ENCODE measurements around the gene KATNAL1.

The KATNAL1 gene

DNA sequence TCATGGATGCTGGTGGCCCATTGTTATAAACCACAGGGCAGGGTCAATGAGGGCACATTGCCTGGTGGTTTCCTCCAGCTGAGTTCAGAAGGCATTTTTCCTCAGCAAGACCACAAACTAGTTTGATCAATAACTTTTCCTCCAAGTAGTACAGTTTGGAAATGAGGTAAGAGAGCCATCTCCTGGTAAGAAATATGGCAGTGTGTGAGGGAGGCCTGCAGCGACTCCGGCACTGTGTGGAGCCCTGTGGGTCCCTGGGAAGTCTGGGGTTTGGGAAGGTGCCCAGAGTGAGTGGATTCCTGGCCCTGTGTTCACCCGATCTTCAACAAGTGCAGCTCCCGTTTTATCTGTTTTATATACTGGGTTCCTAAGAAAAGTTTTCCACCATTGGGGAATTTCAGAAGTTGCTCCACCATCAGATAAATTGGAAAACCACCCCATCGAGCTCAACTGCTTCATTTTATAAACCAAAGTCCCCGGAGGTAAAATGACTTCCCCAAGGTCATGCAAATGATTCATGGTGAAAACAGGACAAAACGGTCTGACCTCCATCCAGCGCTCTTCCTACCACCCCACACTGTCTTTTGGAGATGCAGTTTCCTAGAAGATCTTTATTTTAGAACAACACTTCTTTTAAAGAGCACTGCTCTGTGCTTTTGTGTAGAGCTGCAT lies 148.4 kb downstream of the KATNAL1 start:
- peak in 1 of 2 donors; percentile 68 for DNase-seq

DNA sequence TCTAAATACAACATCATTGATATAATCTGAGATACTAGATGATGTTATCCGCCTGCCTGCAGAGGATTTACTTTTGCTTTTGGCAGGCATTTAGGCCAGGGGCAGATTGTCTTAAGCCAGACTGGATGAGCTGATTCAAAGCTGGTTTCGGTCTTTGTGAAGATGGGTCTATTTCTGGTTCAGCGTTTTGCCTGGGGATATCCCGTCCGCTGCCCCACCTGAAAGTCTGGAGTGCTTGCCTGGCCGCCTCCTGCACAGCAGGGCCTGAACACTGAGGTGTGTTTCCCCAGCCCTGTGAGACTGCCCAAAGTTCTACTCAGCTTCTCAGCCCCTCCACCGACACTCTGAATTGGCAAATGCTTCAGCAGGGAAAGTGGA lies 149.7 kb downstream of the KATNAL1 start:
- DNase-seq = no peak

DNA sequence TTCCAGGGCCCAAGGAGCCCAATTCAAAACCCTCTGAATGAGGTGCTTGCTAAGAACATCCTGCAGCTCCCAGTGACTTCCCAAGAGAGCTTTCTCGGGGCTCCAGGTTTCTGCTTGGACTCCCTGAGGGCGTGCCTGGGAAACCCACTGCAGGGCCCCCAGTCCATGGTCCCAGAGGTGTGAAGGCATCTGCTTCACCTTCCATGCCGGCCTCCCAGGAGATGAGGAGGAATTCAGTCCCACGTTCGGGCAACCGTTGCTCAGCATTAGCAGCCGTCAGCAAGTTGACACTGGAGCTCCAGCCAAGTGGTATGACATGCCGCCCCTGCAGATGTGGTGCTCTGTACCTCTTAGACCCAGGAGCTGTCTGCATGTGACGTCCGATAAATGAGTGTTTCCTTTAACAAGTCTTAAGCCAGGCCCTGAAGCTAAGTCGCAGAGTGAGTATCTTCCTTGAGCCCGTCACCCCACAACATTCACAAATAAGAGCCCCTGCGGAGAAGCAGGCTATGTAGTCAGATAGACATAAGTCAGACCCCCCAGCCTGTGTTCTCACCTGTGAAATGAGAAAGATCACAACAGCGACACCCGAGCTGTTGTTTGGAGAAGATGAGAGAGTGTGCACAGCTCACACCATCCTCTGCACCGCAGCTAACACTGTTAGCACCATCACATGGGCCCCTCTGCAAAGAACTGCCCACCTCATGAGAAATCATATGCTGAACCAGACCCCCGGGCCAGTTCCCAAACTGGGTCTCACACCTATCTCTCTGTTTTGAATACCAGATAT lies 150.3 kb downstream of the KATNAL1 start:
- DNase-seq = no peak

DNA sequence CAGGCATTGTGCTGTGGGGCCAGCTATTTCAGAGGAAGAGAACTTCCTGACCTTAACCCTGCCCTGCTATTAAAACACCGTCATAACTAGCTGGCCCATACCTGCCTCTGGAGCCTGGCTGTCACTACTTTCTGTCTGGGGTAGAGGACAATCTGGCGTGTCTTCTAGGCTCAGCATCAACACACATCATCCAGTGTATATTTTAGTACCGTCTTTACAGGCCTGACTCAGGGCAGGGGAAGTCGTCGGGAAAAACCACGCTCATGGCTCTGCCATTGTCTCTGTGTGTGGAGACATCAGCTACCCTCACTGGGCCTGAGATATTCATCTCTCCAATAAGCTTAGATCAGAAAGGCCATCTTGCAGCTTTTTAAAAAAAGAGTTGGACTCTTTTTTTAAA lies 151.1 kb downstream of the KATNAL1 start:
- no peak for DNase-seq

DNA sequence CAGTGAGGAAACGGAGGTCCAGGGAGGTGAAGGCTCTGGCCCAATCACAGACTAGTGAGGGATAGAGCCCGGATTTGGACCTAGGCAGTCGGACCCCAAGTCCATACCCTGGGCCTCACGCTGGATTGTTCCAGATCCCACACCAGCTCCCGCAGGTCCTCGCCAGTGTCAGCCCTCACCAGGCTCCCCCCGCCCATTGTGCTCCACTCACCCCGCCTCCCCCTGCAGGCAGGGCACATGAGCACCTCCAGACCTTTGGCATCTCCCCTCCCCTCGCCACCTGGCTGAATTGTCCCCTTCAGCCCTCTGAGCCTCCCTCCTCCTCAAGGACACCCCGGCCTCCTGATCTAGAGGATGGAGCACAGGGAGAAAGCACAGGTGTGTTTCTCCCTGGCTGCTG lies 152.4 kb downstream of the KATNAL1 start:
- DNase-seq = no peak

DNA sequence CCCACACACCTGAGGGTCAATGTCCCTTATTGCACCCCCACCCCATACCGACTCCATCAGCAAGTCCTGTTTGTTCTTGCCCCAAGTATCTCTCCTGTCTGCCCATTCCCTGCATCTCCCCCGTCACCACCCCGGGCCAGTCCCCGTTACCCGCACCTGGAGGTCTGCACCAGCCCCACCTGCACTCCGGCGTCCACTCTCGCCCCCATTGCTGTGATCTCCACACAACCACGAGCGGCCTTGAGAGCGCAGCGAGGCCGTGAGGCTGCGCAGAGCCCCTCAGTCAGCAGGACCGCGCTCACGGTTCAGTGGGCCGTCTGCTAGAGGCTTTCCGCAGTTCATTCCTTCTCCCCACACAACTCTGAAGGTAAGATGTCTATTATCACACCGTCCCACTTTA lies 152.8 kb downstream of the KATNAL1 start:
- DNase-seq = no peak

DNA sequence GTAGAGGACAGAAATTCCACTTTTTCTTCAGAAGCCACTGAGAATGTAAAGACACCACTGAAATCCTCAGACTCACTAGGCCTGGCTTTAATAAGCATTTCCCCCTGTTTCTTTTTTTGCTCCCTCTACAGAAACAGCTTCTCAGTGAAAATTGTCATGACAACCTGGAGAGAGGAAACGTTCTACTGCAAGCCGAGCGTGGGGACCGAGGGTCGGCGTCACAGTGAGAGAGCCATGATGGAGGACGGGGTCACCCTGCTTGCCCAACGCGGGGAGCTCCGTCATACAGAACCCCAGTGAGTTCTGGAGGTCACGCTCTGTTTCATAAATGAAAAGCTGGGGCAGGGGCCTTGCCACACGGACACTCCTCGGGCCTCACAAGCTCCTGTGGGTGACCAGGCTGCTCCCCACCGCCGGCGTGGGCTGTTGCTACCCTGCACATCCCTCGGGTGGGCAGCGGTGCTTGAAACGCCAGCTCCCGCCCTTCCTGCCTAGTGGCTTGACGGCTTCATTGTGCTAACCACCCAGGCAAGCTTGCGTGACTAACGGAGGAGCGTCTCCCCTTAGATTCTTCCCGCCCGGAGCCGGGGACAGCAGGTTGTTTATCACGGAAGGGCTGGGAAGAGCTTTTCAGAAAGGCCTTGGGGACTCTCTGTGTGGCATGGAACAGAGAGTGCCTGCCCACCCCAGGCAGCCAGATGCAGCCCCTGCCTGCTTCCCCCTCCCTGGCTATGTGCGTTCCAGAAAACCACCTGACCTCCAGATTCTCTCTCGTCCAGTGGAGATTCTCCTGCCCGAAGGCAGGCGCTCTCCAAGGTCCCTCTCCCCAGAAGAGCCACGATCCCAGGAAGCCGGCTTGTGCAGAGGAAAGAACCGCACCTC lies 153.6 kb downstream of the KATNAL1 start:
- DNase-seq = no peak

Data from CD4-positive, alpha-beta T cell treated with Interleukin-1 beta for 1 hour (primary cell).